SK-N-SH treated with all-trans-retinoic acid at 6 μM for 48 hours (cell line): ENCODE data around the gene MRM3.
"Not testable (repeated sequence)": the region's sequence is repeated elsewhere in the genome, so short reads cannot be mapped to it uniquely, and the experiment has no call there.

Experiments
- ESRRG ChIP-seq: fragments of 250-450 bp; sonication (Bioruptor Pico); IDR thresholded peaks from 2 replicates; pipeline ENCODE4 v1.6.1; 2021; ENCODE audit warnings: mild to moderate bottlenecking
- OSR1 ChIP-seq: fragments of 250-450 bp; sonication (Bioruptor Pico); IDR thresholded peaks from 2 replicates; pipeline ENCODE4 v1.8.0; 2022; ENCODE audit warnings: moderate library complexity, mild to moderate bottlenecking, inconsistent platforms
- ZNF70 ChIP-seq: fragments of 450-650 bp; formaldehyde crosslinking; IDR thresholded peaks from 2 replicates; pipeline ENCODE4 v1.5.0; 2020; ENCODE audit warnings: mild to moderate bottlenecking, moderate library complexity

DNA sequence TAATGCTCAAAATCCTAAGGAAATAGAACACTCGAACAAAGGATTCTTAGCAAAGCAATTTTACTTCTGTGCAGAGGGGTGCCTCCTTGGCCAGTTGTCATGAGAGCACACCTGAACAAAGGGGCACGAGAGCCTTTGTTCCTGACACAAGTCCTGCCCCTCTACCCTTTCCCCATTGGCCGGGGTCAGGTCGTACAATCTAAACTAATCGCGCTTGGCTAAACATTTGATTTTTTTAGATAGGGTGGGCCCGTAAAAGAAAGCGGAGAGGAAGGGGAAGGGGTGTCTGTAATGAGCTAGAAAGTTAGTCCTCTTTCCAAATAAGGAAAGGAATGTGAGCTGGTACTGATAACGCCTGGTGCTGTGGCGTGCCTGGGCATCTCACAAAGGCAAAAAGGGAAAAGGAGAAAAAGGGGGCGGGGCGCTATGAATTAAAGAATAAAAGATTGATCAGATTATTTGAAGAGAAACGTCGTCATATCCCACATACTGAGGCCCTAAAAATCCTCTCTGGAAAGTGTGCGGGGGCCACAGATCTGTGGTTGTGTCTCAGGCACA lies 26.1 kb upstream of the MRM3 start:
- not testable (repeated sequence) for TF ChIP-seq ZNF70, OSR1, ESRRG (CRISPR knock-in tag)
